Measurements from ENCODE around the gene CEP76. TPM values are rescaled to one million over a fixed set of nuclear protein-coding genes. Genes with fewer than 3 reads are reported as not detected.

The CEP76 gene
- total RNA-seq, 1 experiment from 2014 or later = 12.9 TPM

GRCh38 chr18:12741351-12741750, 38.8 kb upstream of the CEP76 start:
- in situ Hi-C loops (cut with HindIII; ENCODE audit: low pct_unique_long_range_greater_than_20kb, low sequenced_read_pairs) (no loop called here), intact Hi-C loops (cut with micrococcal nuclease; ENCODE audit: unreplicated experiment) (no loop called here)
- no peak overlapping the region for H3K4me3 ChIP-seq (ENCODE audit: low read depth in 2 of 2, low read length in 2 of 2)
- no peak overlapping the region for H3K27ac ChIP-seq (ENCODE audit: low read length)
- BruUV-seq (replicated peaks) = no TSS peak
- POLR2A ChIA-PET = no interaction called here
- DNase-seq (ENCODE audit: low read depth, low spot score) = peak; percentile 69
- TF ChIP-seq SIN3A (IDR thresholded peaks at IDR 0.05; ENCODE audit: borderline replicate concordance, insufficient read depth, low read depth, low read length) = no peak
- TF ChIP-seq TCF7L2 (IDR thresholded peaks at IDR 0.05; ENCODE audit: low read depth, low read length) = peak; percentile 52; the same call in 1 of the 2 replicates
- peak; percentile 84 for ATAC-seq
- H3K9me3 ChIP-seq (ENCODE audit: control insufficient read depth, insufficient read depth, low read depth, low read length) = no peaks in the 10 kb centered on the region
- H3K4me1 ChIP-seq (ENCODE audit: control insufficient read depth, insufficient read depth, low read length) = peaks cover 5% of the 10 kb centered on the region; the same call in 1 of the 2 replicates
- H3K27me3 ChIP-seq (ENCODE audit: control insufficient read depth, insufficient read depth, low read length) = no peaks in the 10 kb centered on the region
- CTCF ChIA-PET = interaction anchor here (1.2 kb wide), 1 partner anchor 193 kb away, joined by 3 read pairs; no protein-coding TSS in a partner anchor
- no peaks in the 10 kb centered on the region for H3K36me3 ChIP-seq (ENCODE audit: control insufficient read depth, insufficient read depth, low read length)

- in situ Hi-C loops (cut with HindIII; ENCODE audit: low pct_unique_long_range_greater_than_20kb, low sequenced_read_pairs) = no loop called here
- no peaks in the 10 kb centered on the region for H3K27me3 ChIP-seq (ENCODE audit: control insufficient read depth, insufficient read depth, low read length)
- no peaks in the 10 kb centered on the region for H3K9me3 ChIP-seq (ENCODE audit: control insufficient read depth, insufficient read depth, low read depth, low read length)
- ChIA-PET CTCF (no interaction called here), POLR2A (no interaction called here)
- intact Hi-C loops (cut with micrococcal nuclease; ENCODE audit: unreplicated experiment) = no loop called here
- no peak for DNase-seq (ENCODE audit: low read depth, low spot score)
- TF ChIP-seq TCF7L2 (IDR thresholded peaks at IDR 0.05; ENCODE audit: low read depth, low read length) (no peak), SIN3A (IDR thresholded peaks at IDR 0.05; ENCODE audit: borderline replicate concordance, insufficient read depth, low read depth, low read length) (no peak), POLR2AphosphoS5 (IDR thresholded peaks at IDR 0.05; ENCODE audit: low read depth, low read length) (no peak), REST (IDR thresholded peaks at IDR 0.05; ENCODE audit: insufficient read depth in 1 of 2, low read depth in 2 of 2, low read length in 1 of 2) (no peak), CTCF (IDR thresholded peaks at IDR 0.05) (no peak)
- H3K4me3 ChIP-seq (ENCODE audit: low read depth in 2 of 2, low read length in 2 of 2) = no peak overlapping the region
- no TSS peak for BruUV-seq (replicated peaks)
- no peak overlapping the region for H3K27ac ChIP-seq (ENCODE audit: low read length)
- peaks cover 5% of the 10 kb centered on the region; the same call in 1 of the 2 replicates for H3K4me1 ChIP-seq (ENCODE audit: control insufficient read depth, insufficient read depth, low read length)
- no peaks in the 10 kb centered on the region for H3K36me3 ChIP-seq (ENCODE audit: control insufficient read depth, insufficient read depth, low read length)
- ATAC-seq = no peak
These were observed 34.9 kb upstream of the CEP76 start for GRCh38 chr18:12737243-12737902.
